Vagina (tissue), 2 donors: ENCODE measurements around the gene NPBWR2. TPM values are rescaled to one million over a fixed set of nuclear protein-coding genes. Genes with fewer than 3 reads are reported as not detected.

Source experiments
- DNase-seq, 2 donors: peaks; one replicate each; pipeline ENCODE4 v3.0.0-alpha.2; 2017; ENCODE audit errors: extremely low spot score in 2 of 2
- H3K27ac ChIP-seq: fragments of 200-600 bp; sonication (generic); one replicate; pipeline ENCODE4 v1.5.1; 2019
- H3K27me3 ChIP-seq: fragments of 200-600 bp; sonication (generic); one replicate; pipeline ENCODE4 v1.5.1; 2019
- H3K36me3 ChIP-seq, 2 donors: fragments of 200-600 bp; sonication (generic); one replicate each; pipeline ENCODE4 v1.5.1; 2017 to 2019
- H3K4me1 ChIP-seq: fragments of 200-600 bp; sonication (generic); one replicate; pipeline ENCODE4 v1.5.1; 2019
- H3K4me3 ChIP-seq, 2 donors: fragments of 200-600 bp; sonication (generic); 1 replicate in 1 of 2; 2 replicates in 1 of 2; pipeline ENCODE4 v1.5.1; 2016 to 2019
- H3K9me3 ChIP-seq: fragments of 200-600 bp; sonication (generic); one replicate; pipeline ENCODE4 v1.5.1; 2019
- POLR2A ChIP-seq, 2 donors: fragments of 450-650 bp; IDR thresholded peaks; one replicate each; pipeline ENCODE4 v1.6.1; 2017; ENCODE audit warnings: antibody characterized with exemption in 2 of 2, mild to moderate bottlenecking in 2 of 2, moderate library complexity in 2 of 2
- POLR2AphosphoS5 ChIP-seq, 2 donors: sonication (generic); formaldehyde crosslinking; IDR thresholded peaks; one replicate each; pipeline ENCODE4 v1.9.0; 2017; ENCODE audit warnings: antibody characterized with exemption in 2 of 2, mild to moderate bottlenecking in 2 of 2, low read depth in 1 of 2; ENCODE audit not compliant: insufficient read depth in 1 of 2
- intact Hi-C: fragments of 100-400 bp; cut with DNase I; formaldehyde crosslinking; loops from one replicate; pipeline ENCODE4 v1.15.1; 2023
- total RNA-seq: library from RNA; depleted of rRNA; stranded (reverse); fragments of >200 nt; gene quantifications from one replicate; pipeline ENCODE4 v1.2.3, GENCODE V29; 2016
- TF ChIP-seq, protein P1 (sequence below), 3 experiments: fragments of 450-650 bp in 2 of 3; fragments of 200-600 bp in 1 of 3; sonication (generic) in 1 of 3; IDR thresholded peaks; one replicate each; pipeline ENCODE4 v1.5.1; 2017 to 2019; ENCODE audit warnings: antibody characterized with exemption in 3 of 3, mild to moderate bottlenecking in 2 of 3, moderate library complexity in 2 of 3

The NPBWR2 gene
- total RNA-seq, 1 donor from 2014 or later = not detected

DNA sequence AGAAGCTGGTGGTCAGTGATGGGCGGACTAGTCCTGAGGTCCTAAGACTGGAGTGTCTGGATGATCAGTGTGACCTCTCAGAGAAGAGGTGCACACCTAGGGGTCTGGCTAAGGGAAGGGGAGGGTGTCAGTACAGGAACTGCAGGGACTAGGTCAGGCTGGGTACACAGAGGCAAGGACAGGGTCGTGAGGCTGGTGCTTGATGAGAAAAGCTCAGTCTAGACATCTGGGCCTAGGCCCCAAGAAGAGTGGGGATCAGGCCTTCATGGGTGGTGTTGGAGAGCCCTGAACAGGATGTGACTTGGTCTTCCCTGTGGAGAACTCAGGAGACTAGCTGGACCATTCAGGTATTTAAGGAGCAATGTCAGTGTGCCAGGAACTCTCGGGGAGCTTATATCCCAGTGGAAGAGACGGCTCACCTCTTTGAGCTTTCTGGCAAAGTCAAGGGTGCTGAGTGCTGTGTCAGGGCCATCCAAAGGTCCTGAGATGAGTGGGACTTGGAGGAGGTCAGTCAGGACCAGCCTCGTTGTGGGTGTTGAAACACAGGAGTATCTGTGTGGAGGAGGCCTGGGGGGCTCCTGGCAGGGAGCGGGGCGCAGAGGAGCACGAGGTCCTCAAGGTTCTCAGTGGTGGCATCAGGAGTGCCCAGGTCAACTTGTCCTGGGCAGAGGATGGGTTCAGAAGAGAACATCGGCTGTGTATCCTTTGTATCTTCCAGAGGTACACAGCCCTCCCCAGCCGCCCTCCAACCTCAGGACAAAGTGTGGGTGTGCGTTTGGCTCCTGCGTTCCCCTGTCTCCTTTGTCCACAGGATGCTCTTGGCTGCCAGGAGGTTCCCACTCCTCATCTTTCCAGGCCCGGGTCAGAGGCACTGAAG is 43.6 kb upstream of the NPBWR2 start:
- TF ChIP-seq POLR2AphosphoS5 (IDR thresholded peaks at IDR 0.05; ENCODE audit: insufficient read depth in 1 of 2, low read depth in 1 of 2) (no peak), POLR2A (IDR thresholded peaks at IDR 0.05) (no peak)
- TF ChIP-seq, protein P1, sequence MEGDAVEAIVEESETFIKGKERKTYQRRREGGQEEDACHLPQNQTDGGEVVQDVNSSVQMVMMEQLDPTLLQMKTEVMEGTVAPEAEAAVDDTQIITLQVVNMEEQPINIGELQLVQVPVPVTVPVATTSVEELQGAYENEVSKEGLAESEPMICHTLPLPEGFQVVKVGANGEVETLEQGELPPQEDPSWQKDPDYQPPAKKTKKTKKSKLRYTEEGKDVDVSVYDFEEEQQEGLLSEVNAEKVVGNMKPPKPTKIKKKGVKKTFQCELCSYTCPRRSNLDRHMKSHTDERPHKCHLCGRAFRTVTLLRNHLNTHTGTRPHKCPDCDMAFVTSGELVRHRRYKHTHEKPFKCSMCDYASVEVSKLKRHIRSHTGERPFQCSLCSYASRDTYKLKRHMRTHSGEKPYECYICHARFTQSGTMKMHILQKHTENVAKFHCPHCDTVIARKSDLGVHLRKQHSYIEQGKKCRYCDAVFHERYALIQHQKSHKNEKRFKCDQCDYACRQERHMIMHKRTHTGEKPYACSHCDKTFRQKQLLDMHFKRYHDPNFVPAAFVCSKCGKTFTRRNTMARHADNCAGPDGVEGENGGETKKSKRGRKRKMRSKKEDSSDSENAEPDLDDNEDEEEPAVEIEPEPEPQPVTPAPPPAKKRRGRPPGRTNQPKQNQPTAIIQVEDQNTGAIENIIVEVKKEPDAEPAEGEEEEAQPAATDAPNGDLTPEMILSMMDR (IDR thresholded peaks at IDR 0.05) = no peak
- Histone ChIP-seq H3K36me3 (no peaks in the 10 kb centered on the region), H3K4me3 (no peak overlapping the region), H3K27ac (no peak overlapping the region), H3K9me3 (no peaks in the 10 kb centered on the region), H3K27me3 (no peaks in the 10 kb centered on the region), H3K4me1 (no peaks in the 10 kb centered on the region)
- intact Hi-C loops = no loop called here
- DNase-seq = no peak

DNA sequence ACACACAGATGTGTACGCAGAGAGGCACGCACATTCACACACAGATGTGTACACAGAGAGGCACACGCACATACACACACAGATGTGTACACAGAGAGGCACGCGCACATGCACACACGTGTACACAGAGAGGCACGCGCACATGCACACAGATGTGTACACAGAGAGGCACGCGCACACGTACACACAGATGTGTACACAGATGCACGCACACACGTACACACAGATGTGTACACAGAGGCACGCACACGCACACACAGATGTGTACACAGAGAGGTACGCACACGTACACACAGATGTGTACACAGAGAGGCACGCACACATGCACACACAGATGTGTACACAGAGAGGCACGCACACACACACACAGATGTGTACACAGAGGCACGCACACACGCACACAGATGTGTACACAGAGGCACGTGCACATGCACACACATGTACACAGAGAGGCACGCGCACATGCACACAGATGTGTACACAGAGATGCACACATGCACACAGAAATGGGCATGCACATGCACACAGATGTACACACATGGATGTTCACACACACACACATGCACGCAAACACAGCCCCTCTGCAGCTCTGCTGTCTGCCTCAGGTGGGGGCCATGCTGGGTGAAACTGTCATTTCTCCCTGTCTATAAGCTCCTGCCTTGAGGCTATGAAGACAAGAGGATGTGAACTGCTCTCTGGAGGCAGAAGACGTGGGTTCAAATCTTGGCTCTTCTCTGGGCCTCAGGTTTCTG is 42.6 kb upstream of the NPBWR2 start:
- no peak overlapping the region for H3K27ac ChIP-seq
- no peak for DNase-seq
- no peaks in the 10 kb centered on the region for H3K4me1 ChIP-seq
- intact Hi-C loops = no loop called here
- no peaks in the 10 kb centered on the region for H3K36me3 ChIP-seq
- peaks cover 3% of the 10 kb centered on the region for H3K9me3 ChIP-seq
- TF ChIP-seq POLR2AphosphoS5 (IDR thresholded peaks at IDR 0.05; ENCODE audit: insufficient read depth in 1 of 2, low read depth in 1 of 2) = no peak
- TF ChIP-seq, protein P1 (IDR thresholded peaks at IDR 0.05) = no peak
- TF ChIP-seq POLR2A (IDR thresholded peaks at IDR 0.05) = no peak
- no peak overlapping the region for H3K4me3 ChIP-seq
- no peaks in the 10 kb centered on the region for H3K27me3 ChIP-seq

DNA sequence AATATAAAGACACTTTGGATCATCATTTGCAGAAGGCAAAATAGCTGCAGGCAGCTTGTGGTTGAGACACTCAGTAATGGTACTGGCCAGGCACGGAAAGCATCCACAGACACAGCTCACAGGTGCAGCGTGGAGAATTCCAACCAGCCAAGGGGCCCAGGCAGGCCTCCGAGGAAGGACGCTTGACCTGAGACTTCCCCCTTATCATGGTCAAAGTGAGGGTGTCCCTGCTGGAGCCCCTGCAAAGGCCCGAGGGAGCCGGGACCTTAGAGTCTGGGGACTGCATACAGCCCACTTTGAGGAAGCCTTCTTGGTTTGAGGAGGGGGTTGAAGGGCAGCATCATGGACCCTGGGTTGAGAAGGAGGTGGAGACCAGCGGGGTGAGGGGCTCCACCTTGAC is 41.8 kb upstream of the NPBWR2 start:
- peaks cover 6% of the 10 kb centered on the region for H3K9me3 ChIP-seq
- TF ChIP-seq POLR2A (IDR thresholded peaks at IDR 0.05) = no peak
- TF ChIP-seq, protein P1 (IDR thresholded peaks at IDR 0.05) = no peak
- no peak for TF ChIP-seq POLR2AphosphoS5 (IDR thresholded peaks at IDR 0.05; ENCODE audit: insufficient read depth in 1 of 2, low read depth in 1 of 2)
- no peak for DNase-seq
- H3K4me1 ChIP-seq = no peaks in the 10 kb centered on the region
- H3K27ac ChIP-seq = no peak overlapping the region
- H3K36me3 ChIP-seq = no peaks in the 10 kb centered on the region
- H3K27me3 ChIP-seq = no peaks in the 10 kb centered on the region
- no peak overlapping the region for H3K4me3 ChIP-seq
- intact Hi-C loops = no loop called here

DNA sequence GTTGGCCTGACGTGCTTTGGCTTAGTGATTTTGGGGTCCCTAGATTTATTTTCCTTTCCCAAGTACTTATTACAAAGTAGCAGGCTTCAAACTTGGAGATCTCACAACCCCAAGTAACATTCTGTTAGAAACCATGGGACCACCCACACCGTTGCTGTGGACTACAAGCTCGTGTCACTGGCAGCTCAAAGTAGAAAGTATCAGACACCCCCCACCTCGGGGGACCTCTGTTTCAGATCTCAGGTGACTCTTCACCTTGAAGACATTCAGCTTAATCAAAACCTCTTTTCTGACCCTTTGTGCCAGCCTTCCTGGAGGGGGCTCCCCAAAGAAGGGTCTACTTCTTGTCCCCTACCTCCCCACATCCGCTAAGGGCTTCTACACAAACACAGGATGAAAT is 41.2 kb upstream of the NPBWR2 start:
- intact Hi-C loops = no loop called here
- no peak overlapping the region for H3K27ac ChIP-seq
- TF ChIP-seq POLR2A (IDR thresholded peaks at IDR 0.05) (no peak), POLR2AphosphoS5 (IDR thresholded peaks at IDR 0.05; ENCODE audit: insufficient read depth in 1 of 2, low read depth in 1 of 2) (no peak)
- TF ChIP-seq, protein P1 (IDR thresholded peaks at IDR 0.05) = no peak
- peaks cover 6% of the 10 kb centered on the region for H3K9me3 ChIP-seq
- no peak for DNase-seq
- H3K36me3 ChIP-seq = no peaks in the 10 kb centered on the region
- no peak overlapping the region for H3K4me3 ChIP-seq
- H3K27me3 ChIP-seq = no peaks in the 10 kb centered on the region
- H3K4me1 ChIP-seq = no peaks in the 10 kb centered on the region
